WI38 (cell line): Measurements from ENCODE around the gene TECPR1.
"Not testable (repeated sequence)": the region's sequence is repeated elsewhere in the genome, so short reads cannot be mapped to it uniquely, and the experiment has no call there.

Source experiments
- H3K4me3 ChIP-seq: 2 replicates; pipeline ENCODE4 v1.5.1; 2011; ENCODE audit warnings: low read depth, mild to moderate bottlenecking, control low read depth, low read length
- CTCF ChIP-seq: IDR thresholded peaks from 2 replicates; pipeline ENCODE4 v1.5.1; 2012; ENCODE audit warnings: low read depth, mild to moderate bottlenecking, control low read depth, low read length

TECPR1 gene

DNA sequence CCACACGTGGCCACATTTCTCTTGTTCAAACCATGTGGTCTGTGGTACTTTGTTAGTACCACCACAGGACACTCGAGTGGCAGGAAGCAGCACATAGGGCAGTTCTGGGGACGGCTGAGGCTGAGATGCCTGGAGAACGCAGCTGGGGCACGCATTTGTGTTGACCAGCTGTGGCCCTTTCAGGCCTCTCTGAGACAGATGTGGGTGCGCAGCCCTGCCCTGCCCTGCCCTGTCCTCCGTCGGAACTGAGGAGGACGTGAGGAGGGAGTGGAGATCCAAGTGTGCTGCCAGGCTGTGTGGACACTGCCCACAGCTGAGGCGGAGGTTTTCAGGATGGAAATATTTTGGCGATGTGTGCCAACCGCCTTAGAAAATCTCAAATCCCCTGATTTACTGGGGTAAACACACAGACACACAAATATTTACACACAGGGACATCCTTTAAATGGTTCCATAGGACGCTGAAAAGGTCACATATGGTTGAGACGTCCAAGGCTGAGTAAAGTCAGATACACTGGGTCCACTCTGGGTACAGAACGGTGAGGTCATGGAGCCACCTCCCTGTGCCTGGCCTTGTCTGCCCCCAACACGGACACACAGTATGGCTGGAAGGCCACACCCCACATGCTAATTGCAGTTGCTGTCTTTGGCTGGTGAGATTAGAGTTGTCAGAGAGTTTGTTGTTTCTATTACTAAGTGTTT is 26.0 kb downstream of the TECPR1 start:
- no peak for TF ChIP-seq CTCF
- H3K4me3 ChIP-seq, result no peak overlapping the region

DNA sequence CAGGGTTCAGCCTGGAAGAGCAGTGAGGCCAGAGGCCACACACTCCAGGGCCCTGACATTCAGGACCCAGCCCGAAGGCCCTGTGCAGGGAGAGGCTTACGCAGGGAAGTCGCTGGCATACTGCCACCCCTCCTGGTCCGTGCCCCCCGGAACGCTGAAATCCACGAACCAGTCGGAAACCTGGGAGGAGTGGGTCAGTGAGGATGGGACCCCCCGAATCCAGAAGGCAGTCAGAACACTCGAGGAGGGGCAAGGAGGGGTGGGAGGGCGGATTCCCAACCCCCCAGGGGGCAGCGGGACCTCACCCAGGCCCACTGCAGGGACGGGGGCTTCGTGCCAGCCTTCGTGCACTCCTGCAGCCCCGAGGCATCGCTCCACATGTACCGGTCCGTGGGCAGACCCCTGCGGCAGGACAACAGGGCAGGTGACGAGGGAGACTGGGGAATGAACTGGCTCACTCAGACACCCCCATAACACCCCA is 27.3 kb downstream of the TECPR1 start:
- no peak overlapping the region for H3K4me3 ChIP-seq
- no peak for TF ChIP-seq CTCF

DNA sequence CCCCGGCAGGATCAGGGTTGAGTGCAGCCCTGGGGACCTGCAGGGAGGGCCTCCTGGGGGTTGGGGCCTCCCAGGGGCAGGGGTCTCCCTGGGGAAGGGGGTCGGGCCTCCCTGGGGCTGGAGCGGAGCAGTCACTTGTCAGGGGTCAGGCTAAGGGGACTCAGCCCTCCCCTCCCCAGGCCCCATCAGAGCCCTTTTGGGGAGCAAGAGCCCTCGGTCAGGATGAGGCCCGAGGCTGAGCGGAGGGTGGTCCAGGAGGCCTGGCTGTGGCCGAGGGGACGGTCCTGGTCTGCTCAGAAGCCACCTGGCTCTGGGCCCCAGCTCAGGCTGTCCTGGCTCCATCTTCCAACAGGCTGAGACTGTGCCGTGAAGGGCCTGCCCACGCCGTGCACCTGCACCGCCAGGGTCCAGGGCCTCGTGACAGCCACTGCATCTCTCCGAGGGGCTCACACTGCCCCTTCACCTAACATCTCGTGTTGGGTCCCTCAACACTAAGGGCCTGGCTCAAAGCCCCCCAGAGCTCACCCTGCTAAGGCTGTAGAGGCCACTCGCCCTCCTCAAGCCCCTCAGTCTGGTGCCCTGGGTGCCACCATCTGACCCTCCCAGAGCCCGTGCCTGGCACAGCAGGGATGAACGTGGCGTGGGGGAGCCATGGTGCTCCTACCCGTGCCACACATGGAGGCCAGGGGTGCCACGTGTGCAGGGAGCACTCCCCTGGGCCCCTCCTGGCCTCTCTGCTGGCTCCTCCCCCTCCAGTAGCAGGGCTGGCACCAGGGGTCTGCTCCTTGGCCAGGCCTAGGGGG is 27.9 kb downstream of the TECPR1 start:
- no peak overlapping the region for H3K4me3 ChIP-seq
- TF ChIP-seq CTCF, result no peak

GRCh38 chr7:98223351-98223897 is 28.6 kb downstream of the TECPR1 start:
- TF ChIP-seq CTCF, result no peak
- no peak overlapping the region for H3K4me3 ChIP-seq

GRCh38 chr7:98222533-98223195 is 29.4 kb downstream of the TECPR1 start:
- no peak for TF ChIP-seq CTCF
- H3K4me3 ChIP-seq, result no peak overlapping the region

- no peak for TF ChIP-seq CTCF
- no peak overlapping the region for H3K4me3 ChIP-seq
Observed at GRCh38 chr7:98221611-98222532, 30.2 kb downstream of the TECPR1 start.

GRCh38 chr7:98219382-98219781 is 32.6 kb downstream of the TECPR1 start:
- not testable (repeated sequence) for H3K4me3 ChIP-seq
